DND-41 (cell line): ENCODE results near the gene SNAPC4.
"Not testable (repeated sequence)": the region's sequence is repeated elsewhere in the genome, so short reads cannot be mapped to it uniquely, and the experiment has no call there.

Source experiments
- ATAC-seq: fragments of 200-7000 bp; cut with Tn5 transposase; 3 replicates; pipeline ENCODE4 v1.9.1; 2021; ENCODE audit warnings: low read depth; ENCODE audit not compliant: insufficient read depth
- DNase-seq: peaks from one replicate; pipeline ENCODE4 v3.0.0-alpha.2; 2020
- H2AFZ ChIP-seq: 2 replicates; pipeline ENCODE4 v1.6.0; 2012; ENCODE audit warnings: low read depth, low read length
- H3K27ac ChIP-seq: 2 replicates; pipeline ENCODE4 v1.5.1; 2012; ENCODE audit warnings: low read length, inconsistent platforms
- H3K27me3 ChIP-seq: fragments of 200-600 bp; sonication (generic); 2 replicates; pipeline ENCODE4 v1.6.0; 2012; ENCODE audit warnings: low read length, mild to moderate bottlenecking, inconsistent platforms; ENCODE audit not compliant: insufficient read depth, poor library complexity
- H3K36me3 ChIP-seq: 2 replicates; pipeline ENCODE4 v1.5.1; 2012; ENCODE audit warnings: low read length, inconsistent platforms; ENCODE audit not compliant: insufficient read depth
- H3K4me1 ChIP-seq: 2 replicates; pipeline ENCODE4 v1.5.1; 2012; ENCODE audit warnings: mild to moderate bottlenecking, low read length; ENCODE audit not compliant: insufficient read depth
- H3K4me2 ChIP-seq: 2 replicates; pipeline ENCODE4 v1.6.0; 2012; ENCODE audit warnings: mild to moderate bottlenecking, moderate library complexity, low read length, inconsistent platforms; ENCODE audit not compliant: insufficient read depth
- H3K4me3 ChIP-seq, 2 experiments: fragments of 200-600 bp in 1 of 2; shearing (Covaris generic) in 1 of 2; 2 replicates each; pipeline ENCODE4 v1.5.1; 2012 to 2016; ENCODE audit warnings: inconsistent platforms in 2 of 2, low read length in 2 of 2, mild to moderate bottlenecking in 2 of 2, low read depth in 1 of 2, moderate library complexity in 1 of 2
- H3K79me2 ChIP-seq: 2 replicates; pipeline ENCODE4 v1.6.0; 2012; ENCODE audit warnings: low read length, inconsistent platforms; ENCODE audit not compliant: insufficient read depth
- H3K9ac ChIP-seq: 2 replicates; pipeline ENCODE4 v1.6.0; 2012; ENCODE audit warnings: low read depth, mild to moderate bottlenecking, inconsistent platforms, low read length, moderate library complexity
- H3K9me3 ChIP-seq: 2 replicates; pipeline ENCODE4 v1.5.1; 2012; ENCODE audit warnings: low read length, moderate library complexity, mild to moderate bottlenecking, inconsistent platforms; ENCODE audit not compliant: insufficient read depth, severe bottlenecking
- H4K20me1 ChIP-seq: 2 replicates; pipeline ENCODE4 v1.6.0; 2012; ENCODE audit warnings: low read length; ENCODE audit not compliant: insufficient read depth
- EZH2 ChIP-seq: IDR thresholded peaks from 3 replicates; pipeline ENCODE4 v1.6.1; 2012; ENCODE audit warnings: borderline replicate concordance, low read depth, mild to moderate bottlenecking, moderate library complexity, low read length, inconsistent platforms; ENCODE audit not compliant: severe bottlenecking
- TF ChIP-seq, protein P1 (sequence below): IDR thresholded peaks from 2 replicates; pipeline ENCODE4 v1.5.1; 2012; ENCODE audit warnings: borderline replicate concordance, low read length, moderate library complexity, mild to moderate bottlenecking; ENCODE audit not compliant: poor library complexity, severe bottlenecking; ENCODE audit errors: extremely low read depth

The SNAPC4 gene

DNA sequence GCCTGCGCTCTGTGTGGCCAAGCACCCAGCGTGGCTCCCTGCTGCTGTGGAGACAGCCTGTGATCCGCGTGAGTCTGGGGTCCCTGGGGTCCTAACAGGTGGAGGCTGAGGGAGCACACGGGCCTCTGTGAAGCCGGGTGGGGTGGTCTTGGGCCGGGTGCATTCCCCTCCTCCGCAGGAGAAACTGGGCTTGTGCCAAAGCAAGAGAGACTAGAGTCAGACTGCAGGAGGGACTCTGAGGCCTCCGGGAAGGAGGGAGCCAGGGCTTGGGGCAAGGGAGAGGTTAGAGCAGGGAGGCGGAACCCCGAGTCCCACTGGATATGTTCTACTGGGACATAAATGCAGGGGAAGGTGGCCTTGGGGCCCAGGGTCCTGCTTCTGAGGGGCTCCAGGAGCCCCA is 46.9 kb downstream of the SNAPC4 start:
- DNase-seq, result no peak
- no peaks in the 10 kb centered on the region for H3K27me3 ChIP-seq
- no peaks in the 10 kb centered on the region; the same call in 1 of the 2 replicates for H4K20me1 ChIP-seq
- no peaks in the 10 kb centered on the region for H3K9me3 ChIP-seq
- H3K4me3 ChIP-seq, result no peak overlapping the region
- H3K9ac ChIP-seq, result no peak overlapping the region
- H3K4me2 ChIP-seq, result no peak overlapping the region
- H3K4me1 ChIP-seq, result no peaks in the 10 kb centered on the region
- no peak overlapping the region for H3K27ac ChIP-seq
- no peak overlapping the region for H2AFZ ChIP-seq
- no peak for ATAC-seq
- TF ChIP-seq EZH2, result no peak
- no peaks in the 10 kb centered on the region for H3K36me3 ChIP-seq
- no peaks in the 10 kb centered on the region for H3K79me2 ChIP-seq

DNA sequence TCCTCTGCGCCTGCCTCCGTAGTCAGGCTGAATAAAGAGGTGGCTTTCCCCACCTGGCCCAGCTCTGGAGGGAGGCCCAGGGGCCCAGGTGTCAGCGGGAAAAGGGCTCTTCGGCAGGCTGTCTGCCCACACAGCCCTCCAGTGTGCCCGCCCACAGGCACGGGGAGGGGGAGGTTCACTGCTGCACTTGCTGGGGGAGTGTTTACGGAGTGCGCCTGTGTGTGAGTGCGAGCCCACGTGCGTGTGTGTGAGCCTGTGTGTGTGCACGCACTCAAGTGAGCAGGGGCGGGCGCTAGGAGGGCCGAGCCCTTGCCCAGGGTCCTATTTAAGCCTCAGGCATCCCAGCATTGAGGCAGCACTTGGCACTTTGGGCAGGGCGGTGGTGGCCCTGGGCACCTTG is 47.3 kb downstream of the SNAPC4 start:
- Histone ChIP-seq H2AFZ (no peak overlapping the region), H3K9ac (no peak overlapping the region), H3K4me2 (no peak overlapping the region), H4K20me1 (no peaks in the 10 kb centered on the region; the same call in 1 of the 2 replicates), H3K4me3 (no peak overlapping the region), H3K27ac (no peak overlapping the region), H3K36me3 (no peaks in the 10 kb centered on the region), H3K27me3 (no peaks in the 10 kb centered on the region), H3K9me3 (no peaks in the 10 kb centered on the region), H3K4me1 (no peaks in the 10 kb centered on the region), H3K79me2 (no peaks in the 10 kb centered on the region)
- peak; percentile 30; the same call in 1 of the 3 replicates for ATAC-seq
- TF ChIP-seq, protein P1, sequence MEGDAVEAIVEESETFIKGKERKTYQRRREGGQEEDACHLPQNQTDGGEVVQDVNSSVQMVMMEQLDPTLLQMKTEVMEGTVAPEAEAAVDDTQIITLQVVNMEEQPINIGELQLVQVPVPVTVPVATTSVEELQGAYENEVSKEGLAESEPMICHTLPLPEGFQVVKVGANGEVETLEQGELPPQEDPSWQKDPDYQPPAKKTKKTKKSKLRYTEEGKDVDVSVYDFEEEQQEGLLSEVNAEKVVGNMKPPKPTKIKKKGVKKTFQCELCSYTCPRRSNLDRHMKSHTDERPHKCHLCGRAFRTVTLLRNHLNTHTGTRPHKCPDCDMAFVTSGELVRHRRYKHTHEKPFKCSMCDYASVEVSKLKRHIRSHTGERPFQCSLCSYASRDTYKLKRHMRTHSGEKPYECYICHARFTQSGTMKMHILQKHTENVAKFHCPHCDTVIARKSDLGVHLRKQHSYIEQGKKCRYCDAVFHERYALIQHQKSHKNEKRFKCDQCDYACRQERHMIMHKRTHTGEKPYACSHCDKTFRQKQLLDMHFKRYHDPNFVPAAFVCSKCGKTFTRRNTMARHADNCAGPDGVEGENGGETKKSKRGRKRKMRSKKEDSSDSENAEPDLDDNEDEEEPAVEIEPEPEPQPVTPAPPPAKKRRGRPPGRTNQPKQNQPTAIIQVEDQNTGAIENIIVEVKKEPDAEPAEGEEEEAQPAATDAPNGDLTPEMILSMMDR, result no peak
- TF ChIP-seq EZH2, result no peak
- no peak for DNase-seq

- H4K20me1 ChIP-seq, H3K4me1 ChIP-seq, H3K4me2 ChIP-seq: not testable (repeated sequence)
These were observed 48.1 kb downstream of the SNAPC4 start for GRCh38 chr9:136351868-136352267.

DNA sequence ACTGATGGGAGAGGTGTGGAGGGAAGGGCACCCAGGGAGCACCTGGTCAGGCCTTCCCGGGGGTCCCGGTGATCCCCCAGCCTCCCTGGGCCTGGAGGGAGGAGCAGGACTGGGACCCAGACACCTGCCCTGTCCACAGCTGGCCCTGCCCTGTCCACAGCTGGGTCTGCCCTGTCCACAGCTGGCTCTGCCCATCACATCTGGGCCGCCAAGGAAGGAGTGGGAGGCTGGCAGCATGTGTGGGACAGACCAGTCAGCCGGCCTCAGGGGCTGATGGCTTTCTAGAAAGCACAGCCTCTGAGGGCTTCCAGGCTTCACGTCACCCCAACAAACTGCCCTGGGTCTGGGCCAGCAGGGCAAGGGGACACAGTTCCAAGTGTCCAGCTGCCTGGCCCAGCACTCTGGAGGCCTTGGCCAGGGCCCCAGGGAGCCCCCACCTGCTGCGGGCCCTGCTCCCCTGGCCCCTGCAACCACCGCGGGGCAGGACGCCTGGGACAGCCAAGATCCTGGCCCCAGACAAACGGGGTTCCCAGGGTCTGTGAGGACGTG is 48.6 kb downstream of the SNAPC4 start:
- H4K20me1 ChIP-seq, result no peaks in the 10 kb centered on the region; the same call in 1 of the 2 replicates
- no peaks in the 10 kb centered on the region for H3K36me3 ChIP-seq
- no peaks in the 10 kb centered on the region for H3K9me3 ChIP-seq
- no peak overlapping the region for H3K9ac ChIP-seq
- TF ChIP-seq, protein P1, result no peak
- TF ChIP-seq EZH2, result no peak
- ATAC-seq, result no peak
- H3K4me1 ChIP-seq, result no peaks in the 10 kb centered on the region
- H3K27me3 ChIP-seq, result no peaks in the 10 kb centered on the region
- DNase-seq, result no peak
- H3K4me3 ChIP-seq, result no peak overlapping the region
- H2AFZ ChIP-seq, result no peak overlapping the region
- H3K79me2 ChIP-seq, result no peaks in the 10 kb centered on the region
- H3K27ac ChIP-seq, result no peak overlapping the region
- H3K4me2 ChIP-seq, result no peak overlapping the region

More at GRCh38 chr9:136351868-136352267, 48.1 kb downstream of the SNAPC4 start:
- not testable (repeated sequence) for H3K27ac ChIP-seq, DNase-seq, ATAC-seq, H3K36me3 ChIP-seq, H3K27me3 ChIP-seq, H3K9ac ChIP-seq, H2AFZ ChIP-seq, H3K79me2 ChIP-seq, H3K4me3 ChIP-seq, H3K9me3 ChIP-seq
